ENCODE results near the gene HELZ. TPM values are rescaled to one million over a fixed set of nuclear protein-coding genes. Genes with fewer than 3 reads are reported as not detected.
"Not testable (repeated sequence)": the region's sequence is repeated elsewhere in the genome, so short reads cannot be mapped to it uniquely, and the experiment has no call there.

Gene HELZ
- total RNA-seq, 4 donors from 2014 or later, result 21.0 to 47.0 (median 38.9) TPM

- Histone ChIP-seq H3K4me3 (no peak overlapping the region), H3K27ac (no peak overlapping the region), H3K9me3 (no peaks in the 10 kb centered on the region), H3K36me3 (no peaks in the 10 kb centered on the region), H3K4me1 (peaks cover 11% of the 10 kb centered on the region in 2 donors), H3K27me3 (no peaks in the 10 kb centered on the region)
- intact Hi-C loops (cut with DNase I; ENCODE audit: low total_unique reads), result no loop called here
- in situ Hi-C loops (cut with MboI; ENCODE audit: low sequenced_read_pairs in 4 of 4), result loop anchor here in 2 of 4 donors (25.0 kb wide), 2 partner anchors 539 to 564 kb away; no protein-coding TSS in a partner anchor
- DNase-seq (no peak), ATAC-seq (no peak)
- TF ChIP-seq CTCF (IDR thresholded peaks at IDR 0.05 in 4 of 5, conservative IDR thresholded peaks at IDR 0.05 in 1 of 5) (no peak), POLR2A (IDR thresholded peaks at IDR 0.05) (no peak)
Observed at GRCh38 chr17:67276075-67276474, 31.1 kb upstream of the HELZ start.

- no peaks in the 10 kb centered on the region for H3K4me1 ChIP-seq
- H3K27me3 ChIP-seq, result no peaks in the 10 kb centered on the region
- in situ Hi-C loops (cut with MboI; ENCODE audit: low sequenced_read_pairs in 4 of 4), result no loop called here
- no peaks in the 10 kb centered on the region for H3K9me3 ChIP-seq
- no peak for ATAC-seq
- TF ChIP-seq POLR2A (IDR thresholded peaks at IDR 0.05) (no peak), CTCF (IDR thresholded peaks at IDR 0.05 in 4 of 5, conservative IDR thresholded peaks at IDR 0.05 in 1 of 5) (no peak)
- no peak overlapping the region for H3K27ac ChIP-seq
- no peak overlapping the region for H3K4me3 ChIP-seq
- intact Hi-C loops (cut with DNase I; ENCODE audit: low total_unique reads), result no loop called here
- H3K36me3 ChIP-seq, result no peaks in the 10 kb centered on the region
- no peak for DNase-seq
Observed at GRCh38 chr17:67274466-67274865, 29.5 kb upstream of the HELZ start.

GRCh38 chr17:67273900-67274299, 28.9 kb upstream of the HELZ start:
- TF ChIP-seq POLR2A (IDR thresholded peaks at IDR 0.05) (no peak), CTCF (IDR thresholded peaks at IDR 0.05 in 4 of 5, conservative IDR thresholded peaks at IDR 0.05 in 1 of 5) (no peak)
- no peaks in the 10 kb centered on the region for H3K4me1 ChIP-seq
- no peak overlapping the region for H3K4me3 ChIP-seq
- H3K36me3 ChIP-seq, result no peaks in the 10 kb centered on the region
- in situ Hi-C loops (cut with MboI; ENCODE audit: low sequenced_read_pairs in 4 of 4) (no loop called here), intact Hi-C loops (cut with DNase I; ENCODE audit: low total_unique reads) (no loop called here)
- ATAC-seq (no peak), DNase-seq (no peak)
- no peaks in the 10 kb centered on the region for H3K9me3 ChIP-seq
- H3K27ac ChIP-seq, result no peak overlapping the region
- H3K27me3 ChIP-seq, result no peaks in the 10 kb centered on the region

GRCh38 chr17:67272312-67273047, 27.5 kb upstream of the HELZ start:
- Histone ChIP-seq H3K27ac (no peak overlapping the region), H3K36me3 (no peaks in the 10 kb centered on the region), H3K4me1 (no peaks in the 10 kb centered on the region), H3K9me3 (no peaks in the 10 kb centered on the region), H3K4me3 (no peak overlapping the region), H3K27me3 (no peaks in the 10 kb centered on the region)
- DNase-seq (no peak), ATAC-seq (no peak)
- in situ Hi-C loops (cut with MboI; ENCODE audit: low sequenced_read_pairs in 4 of 4) (no loop called here), intact Hi-C loops (cut with DNase I; ENCODE audit: low total_unique reads) (no loop called here)
- TF ChIP-seq POLR2A (IDR thresholded peaks at IDR 0.05) (no peak), CTCF (IDR thresholded peaks at IDR 0.05 in 4 of 5, conservative IDR thresholded peaks at IDR 0.05 in 1 of 5) (no peak)

- DNase-seq; H3K27ac ChIP-seq; H3K4me1 ChIP-seq; in situ Hi-C loops (cut with MboI; ENCODE audit: low sequenced_read_pairs in 4 of 4); ATAC-seq; H3K9me3 ChIP-seq; H3K36me3 ChIP-seq; H3K27me3 ChIP-seq; intact Hi-C loops (cut with DNase I; ENCODE audit: low total_unique reads); H3K4me3 ChIP-seq: not testable (repeated sequence)
Observed at GRCh38 chr17:67271187-67271586, 26.2 kb upstream of the HELZ start.

Measured in gastrocnemius medialis (tissue), 4 donors.